Dermis microvascular lymphatic vessel endothelial cell (primary cell): ENCODE data around the gene ZNF383. TPM values are rescaled to one million over a fixed set of nuclear protein-coding genes. Genes with fewer than 3 reads are reported as not detected.
A peak's percentile ranks its signal among the peaks of the same experiment; 100 is the strongest.
"Not testable (repeated sequence)": the region's sequence is repeated elsewhere in the genome, so short reads cannot be mapped to it uniquely, and the experiment has no call there.

Experiments used
- DNase-seq, 2 donors: peaks; one replicate each; pipeline versions ENCODE4 v3.0.0 to v3.0.0-alpha.2; 2010; ENCODE audit warnings: low read depth in 2 of 2
- total RNA-seq: library from RNA; depleted of rRNA; stranded (reverse); fragments of >200 nt; gene quantifications from 2 replicates; pipeline ENCODE4 v1.2.1, GENCODE V29; 2014

Gene ZNF383
- 3.0 and 5.3 TPM in 2 replicates for total RNA-seq

DNA sequence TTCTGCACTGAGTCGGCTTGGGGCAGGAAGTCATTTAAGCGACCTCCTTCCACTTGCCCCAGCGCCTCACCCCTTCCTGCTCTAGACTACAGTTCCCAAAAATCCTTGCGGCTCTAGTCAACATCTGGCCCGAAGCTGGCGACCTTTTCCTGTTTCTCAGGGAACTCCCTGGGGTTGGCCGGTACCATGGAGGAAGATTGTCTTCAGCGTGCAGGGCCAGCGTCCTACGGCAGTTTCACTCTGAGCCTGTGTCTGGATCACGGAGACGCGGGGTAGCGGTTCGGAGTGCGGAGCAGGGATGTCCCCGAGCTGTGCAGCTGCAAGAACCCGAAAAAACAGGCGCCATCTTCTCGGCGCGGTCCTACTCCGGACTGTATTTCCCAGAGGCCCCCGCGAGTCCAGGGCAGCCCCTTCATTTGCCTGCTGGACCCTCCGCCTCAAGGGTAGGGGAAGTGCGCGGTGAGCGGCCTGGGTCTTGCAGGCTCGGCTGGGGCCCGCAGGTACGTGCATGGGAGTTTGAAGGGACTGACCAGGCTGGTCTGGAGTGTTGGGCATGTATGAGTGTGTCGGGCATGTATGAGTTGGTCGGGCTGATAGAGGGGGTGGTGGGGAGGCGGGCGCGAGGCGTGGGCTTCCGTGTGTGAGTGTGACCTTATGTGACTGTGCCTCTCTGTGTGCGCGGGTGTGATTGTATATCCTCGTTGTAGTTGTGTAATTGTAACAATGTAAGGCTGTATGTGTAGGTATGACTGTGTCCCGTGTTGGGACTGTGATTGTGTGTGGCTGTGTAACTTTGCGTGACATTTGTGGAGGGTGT lies at the start of gene ZNF383:
TSS of gene ZNF383 (plus strand) at position 440 of the 817 bp plus-strand sequence. CDS start 12,240 bp downstream, outside the sequence.
- DNase-seq, result peak; percentile 62 to 87

DNA sequence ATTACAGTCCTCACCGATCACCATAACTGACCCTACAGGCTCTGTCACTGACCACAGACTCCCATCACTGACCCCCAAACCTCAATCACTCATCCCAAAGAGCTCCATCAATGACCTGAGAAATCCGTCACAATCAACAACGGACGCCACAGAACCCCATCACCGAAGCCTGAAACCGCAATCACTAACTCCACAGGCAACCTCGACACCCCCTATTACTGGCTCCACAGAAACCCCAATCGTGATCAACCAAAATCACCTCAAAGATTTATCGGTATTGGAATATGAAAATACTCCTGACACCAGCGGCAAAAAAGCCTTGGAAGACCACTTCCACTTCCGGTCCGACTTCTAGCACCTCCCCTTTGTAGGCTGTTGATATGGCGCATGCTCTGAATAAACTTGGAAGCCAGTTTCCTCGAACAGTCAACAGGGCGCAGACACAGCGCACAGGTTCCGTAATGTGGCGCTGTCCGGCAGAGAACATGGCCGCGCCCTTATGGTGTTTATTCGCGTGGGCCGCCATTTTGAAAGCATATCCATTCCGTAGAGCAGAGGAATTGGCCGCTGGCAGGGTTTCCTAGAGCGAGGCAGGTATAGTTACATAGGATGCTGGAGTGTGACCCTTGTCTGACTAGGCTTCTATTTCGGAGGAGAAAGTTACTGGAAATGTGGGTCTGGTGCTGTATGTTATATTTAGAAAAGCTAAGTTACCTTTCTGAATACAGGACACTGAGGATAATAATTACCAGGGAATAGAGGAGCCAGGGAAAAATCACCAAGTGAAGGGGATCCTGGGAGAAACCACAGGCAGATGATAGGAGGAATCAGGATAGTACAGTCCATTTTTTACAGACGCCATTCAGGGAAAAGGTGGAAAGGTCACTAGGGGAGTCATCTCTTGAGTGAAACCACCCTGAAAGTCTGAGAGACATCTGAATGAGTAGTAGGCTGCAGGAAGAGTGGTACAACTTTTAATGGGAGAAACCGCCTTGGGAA lies 45.3 kb upstream of the ZNF383 start, which contains the start of gene ZNF585A:
TSS of gene ZNF585A (minus strand) at position 328 of the 999 bp plus-strand sequence. CDS start 2,785 bp downstream, outside the sequence.
- DNase-seq, result peak; percentile 96 to 98

DNA sequence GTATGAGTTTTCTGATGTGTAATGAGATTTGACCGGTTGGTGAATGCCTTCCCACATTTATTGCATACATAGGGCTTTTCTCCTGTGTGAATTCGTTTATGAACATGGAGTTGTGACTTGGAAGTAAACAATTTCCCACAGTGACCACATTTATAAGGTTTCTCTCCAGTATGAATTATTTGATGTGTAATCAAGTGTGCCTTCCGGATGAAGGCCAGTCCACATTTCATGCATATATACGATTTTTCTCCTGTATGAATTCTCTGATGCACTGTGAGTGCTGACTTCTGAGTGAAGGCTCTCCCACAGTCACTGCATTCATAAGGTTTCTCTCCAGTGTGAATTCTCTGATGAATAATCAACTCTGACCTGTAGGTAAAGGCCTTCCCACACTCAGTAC lies 31.9 kb upstream of the ZNF383 start:
- DNase-seq, result not testable (repeated sequence)

DNA sequence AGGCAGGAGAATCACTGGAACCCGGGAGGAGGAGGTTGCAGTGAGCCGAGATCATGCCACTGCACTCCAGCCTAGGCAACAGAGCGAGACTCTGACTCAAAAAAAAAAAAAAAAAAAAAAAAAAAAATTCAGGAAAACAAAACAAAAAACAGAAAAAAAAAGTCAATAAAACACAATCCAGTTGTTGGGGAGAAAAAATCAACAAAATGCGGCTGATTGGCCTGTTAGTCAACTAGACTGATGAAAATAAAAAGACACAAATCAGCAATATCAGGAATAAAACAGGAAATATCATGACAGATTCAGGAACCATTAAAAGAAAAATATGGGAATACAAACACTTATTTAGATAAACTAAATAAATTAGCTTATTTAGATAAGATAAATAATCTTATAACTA lies 22.8 kb upstream of the ZNF383 start:
- DNase-seq, result not testable (repeated sequence)

DNA sequence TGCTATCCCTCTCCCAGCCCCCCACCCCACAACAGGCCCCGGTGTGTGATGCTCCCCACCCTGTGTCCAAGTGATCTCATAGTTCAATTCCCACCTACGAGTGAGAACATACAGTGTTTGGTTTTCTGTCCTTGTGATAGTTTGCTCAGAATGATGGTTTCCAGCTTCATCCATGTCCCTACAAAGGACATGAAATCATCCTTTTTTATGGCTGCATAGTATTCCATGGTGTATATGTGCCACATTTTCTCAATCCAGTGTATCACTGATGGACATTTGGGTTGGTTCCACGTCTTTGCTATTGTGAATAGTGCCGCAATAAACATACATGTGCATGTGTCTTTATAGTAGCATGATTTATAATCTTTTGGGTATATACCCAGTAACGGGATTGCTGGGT lies 20.9 kb upstream of the ZNF383 start:
- not testable (repeated sequence) for DNase-seq

DNA sequence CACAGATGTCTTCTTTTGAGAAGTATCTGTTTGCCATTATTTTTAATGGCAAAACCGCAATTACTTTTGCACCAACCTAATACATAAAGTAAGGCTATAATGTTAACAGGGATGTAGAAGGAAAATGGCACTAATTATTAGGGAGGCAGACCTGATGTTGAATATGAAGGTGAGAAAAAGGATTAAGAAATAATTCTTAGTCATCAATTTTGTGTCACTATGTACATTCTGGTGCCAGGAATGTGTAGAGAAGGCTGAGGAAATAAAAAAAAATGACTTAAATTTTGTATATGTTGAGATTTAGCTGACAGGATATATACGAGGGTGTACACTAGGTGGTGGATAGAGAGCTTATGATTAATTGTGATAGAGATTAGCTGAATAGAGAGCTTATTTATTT lies 20.2 kb upstream of the ZNF383 start:
- no peak for DNase-seq

DNA sequence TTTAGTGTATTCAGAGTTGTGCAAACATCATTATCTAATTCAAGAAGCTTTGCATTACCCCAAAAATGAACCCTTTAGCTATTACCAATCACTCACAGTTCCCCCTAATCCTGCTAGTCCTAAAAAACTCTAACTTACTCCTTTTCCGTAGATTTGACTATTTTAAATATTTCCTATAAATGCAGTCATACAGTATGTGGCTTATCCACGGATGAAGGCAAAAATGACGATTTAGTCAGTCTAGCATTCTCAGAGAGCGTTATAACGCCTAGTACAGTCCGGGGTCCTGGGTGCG lies 587 bp upstream of the ZNF383 start:
- no peak for DNase-seq

DNA sequence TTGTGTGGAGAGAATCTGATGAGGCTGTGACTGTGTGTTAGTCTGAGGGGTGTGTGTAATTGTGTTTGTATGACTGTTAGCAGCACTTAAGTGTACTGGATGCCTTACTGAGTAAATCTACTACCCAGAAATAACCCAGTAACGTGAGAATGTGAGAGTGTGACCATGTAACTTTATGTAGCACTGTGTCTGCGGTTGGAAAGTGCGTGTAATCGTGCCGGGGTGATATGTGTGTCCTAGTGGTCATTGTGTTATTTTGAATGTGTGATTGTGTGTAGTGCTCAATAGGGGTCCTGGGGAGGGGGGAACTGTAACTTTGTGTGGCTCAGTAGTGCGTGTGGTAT lies 550 bp downstream of the ZNF383 start:
- DNase-seq, result peak in 1 of 2 donors; percentile 34

DNA sequence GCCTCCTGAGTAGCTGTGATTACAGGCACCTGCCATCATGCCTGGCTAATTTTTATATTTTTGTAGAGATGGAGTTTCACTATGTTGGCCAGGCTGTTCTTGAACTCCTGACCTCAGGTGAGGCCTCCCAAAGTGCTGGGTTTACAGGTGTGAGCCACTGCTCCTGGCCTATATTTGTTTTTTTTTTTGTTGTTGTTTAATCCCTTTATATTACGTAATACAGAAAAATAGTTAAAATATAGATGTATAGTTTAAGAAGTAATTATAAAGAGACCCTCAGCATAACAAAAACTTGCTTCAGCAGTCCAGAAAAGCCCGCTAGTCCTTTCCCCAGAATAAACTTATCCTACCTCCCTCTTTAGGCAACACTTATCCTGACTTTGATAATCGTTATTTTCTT lies 2.4 kb downstream of the ZNF383 start:
- no peak for DNase-seq

DNA sequence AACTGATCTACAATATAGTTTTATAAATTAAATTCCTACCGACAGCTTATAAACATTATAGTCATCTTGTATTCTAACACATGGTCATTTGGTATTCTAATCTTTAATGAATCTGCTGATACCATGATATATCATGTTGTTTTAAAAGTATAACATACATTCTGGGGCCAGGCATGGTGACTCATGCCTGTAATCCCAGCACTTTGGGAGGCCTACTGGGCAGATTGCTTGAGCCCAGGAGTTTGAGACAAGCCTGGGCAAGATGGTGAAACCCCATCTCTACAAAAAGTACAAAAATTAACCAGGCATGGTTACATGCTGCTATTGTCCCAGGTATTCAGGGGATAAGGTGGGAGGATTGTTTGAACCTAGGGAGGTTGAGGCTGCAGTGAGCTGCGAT lies 3.1 kb downstream of the ZNF383 start:
- no peak for DNase-seq

DNA sequence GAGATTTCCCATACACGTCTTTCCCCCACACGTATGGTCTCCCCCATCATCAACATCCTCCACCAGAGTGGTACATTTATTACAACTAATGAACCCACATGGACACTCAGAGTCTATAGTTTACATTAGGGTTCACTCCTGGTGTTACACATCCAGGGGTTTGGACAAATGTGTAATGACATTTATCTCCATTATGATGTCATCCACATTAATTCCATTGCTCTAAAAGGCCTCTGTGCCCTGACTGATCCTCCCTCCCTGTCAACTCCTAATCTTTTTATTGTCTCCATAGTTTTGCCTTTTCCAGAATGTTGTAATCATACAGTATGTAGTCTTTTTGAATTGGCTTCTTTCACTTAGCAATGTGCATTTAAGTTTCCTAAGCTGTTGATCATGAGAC lies 8.2 kb downstream of the ZNF383 start:
- no peak for DNase-seq

DNA sequence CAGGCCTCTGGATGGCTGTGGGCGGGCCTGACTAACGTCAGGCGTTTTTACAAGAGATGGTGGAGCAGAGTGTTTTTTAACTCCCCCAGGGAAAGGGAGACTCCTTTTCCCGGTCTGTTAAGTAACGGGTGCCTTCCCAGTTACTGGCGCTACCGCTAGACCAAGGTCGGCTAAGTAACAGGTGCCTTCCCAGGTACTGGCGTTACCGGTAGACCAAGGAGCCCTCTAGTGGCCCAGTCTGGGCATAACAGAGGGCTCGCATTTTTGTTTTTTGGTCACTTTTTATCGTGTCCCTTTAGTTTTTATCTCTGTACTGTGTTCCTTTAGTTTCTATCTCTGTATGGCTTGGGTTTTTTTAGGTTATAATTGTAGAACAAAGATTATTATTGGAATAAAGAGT lies 10.0 kb downstream of the ZNF383 start:
- peak in 1 of 2 donors; percentile 33 for DNase-seq

DNA sequence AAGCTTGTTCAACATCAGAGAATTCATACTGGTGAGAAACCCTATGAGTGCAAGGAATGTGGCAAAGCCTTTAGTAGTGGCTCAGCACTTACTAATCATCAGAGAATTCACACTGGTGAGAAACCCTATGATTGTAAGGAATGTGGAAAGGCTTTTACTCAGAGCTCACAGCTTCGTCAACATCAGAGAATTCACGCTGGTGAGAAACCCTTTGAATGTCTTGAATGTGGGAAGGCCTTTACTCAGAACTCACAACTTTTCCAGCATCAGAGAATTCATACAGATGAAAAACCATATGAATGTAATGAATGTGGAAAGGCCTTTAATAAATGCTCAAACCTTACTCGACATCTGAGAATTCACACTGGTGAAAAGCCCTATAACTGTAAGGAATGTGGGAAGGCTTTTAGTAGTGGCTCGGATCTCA lies 25.2 kb downstream of the ZNF383 start:
- DNase-seq, result no peak

DNA sequence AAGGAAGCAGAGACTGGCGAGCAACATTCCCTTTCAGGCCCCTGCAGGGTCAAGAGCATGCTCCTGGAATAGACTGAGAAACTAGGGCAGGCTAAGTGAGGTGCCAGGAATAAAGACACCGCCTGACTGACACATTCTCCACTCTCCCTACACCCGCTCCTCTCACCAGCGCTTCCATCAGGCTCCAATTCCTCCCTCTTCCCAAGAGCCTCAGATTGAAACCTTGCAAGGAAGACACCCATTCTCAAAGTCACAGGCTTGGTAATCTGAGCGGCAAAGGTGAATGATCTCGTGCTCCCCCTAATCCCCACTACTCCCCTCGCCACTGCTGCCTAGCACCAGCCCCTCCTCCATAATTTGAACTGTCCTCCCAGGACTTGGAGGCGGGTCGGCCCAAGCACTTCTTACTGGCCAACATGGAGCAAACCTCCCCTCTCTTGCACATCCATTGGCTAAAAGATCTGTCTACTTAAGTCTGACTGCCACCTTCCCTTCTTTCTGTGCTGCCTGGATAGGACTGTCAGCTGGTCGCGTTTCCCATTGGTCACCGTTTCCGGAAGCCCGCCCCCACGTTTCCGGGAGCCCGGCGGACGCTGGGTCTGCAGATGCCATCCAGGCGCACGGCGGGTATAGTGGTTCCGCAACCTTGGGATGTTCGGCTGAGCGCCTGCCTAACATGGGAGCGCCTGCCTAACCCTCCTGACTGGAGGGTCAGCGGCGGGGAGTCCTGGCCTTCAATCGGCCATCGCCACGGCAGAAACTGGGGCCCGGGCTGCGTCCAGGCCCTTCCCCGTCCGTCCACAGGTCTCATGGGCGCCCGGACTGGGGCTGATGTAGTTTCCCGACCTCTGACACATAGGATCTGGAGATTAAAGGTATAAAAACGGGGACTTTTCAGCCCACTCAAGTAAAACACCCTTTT lies 33.6 kb downstream of the ZNF383 start:
- peak; percentile 89 to 97 for DNase-seq

DNA sequence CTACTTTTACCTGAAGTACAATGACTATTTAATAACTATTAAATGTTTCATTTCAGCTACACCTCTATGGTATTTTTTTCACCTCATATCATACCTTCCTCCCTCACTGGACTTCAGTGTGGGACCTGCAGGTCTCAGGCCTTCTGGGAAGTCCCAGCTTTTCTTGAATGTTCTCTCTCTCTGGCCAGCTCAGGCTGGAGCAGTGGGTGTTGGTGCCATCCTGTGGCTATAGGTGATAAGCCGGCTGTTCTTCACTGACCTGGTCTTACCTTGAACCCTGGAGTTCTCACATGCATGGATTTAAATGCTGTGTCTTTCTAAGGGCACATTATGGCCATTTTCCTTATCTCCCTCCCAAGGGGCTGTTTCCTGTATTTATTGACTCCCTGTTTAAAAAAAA lies 45.0 kb downstream of the ZNF383 start:
- not testable (repeated sequence) for DNase-seq

DNA sequence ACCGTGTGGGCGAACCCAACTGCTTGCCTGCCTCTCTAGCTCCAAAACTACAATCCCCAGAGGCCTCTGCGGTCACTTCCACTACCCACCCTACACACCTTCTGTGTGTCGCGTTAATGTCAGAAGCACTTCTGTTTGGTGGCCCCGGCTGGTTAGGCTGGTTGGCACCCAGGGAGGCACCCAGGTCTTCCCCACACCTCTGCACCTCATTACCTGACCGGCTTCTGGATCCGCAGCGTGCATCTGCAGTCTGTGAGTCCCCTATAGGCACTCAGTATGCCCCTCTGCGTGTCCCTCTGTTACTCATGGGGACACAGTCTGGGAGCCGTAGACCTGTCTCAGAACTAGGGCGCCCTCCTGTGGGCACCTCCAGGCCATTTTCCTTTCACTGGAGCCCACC lies 49.0 kb downstream of the ZNF383 start:
- not testable (repeated sequence) for DNase-seq

DNA sequence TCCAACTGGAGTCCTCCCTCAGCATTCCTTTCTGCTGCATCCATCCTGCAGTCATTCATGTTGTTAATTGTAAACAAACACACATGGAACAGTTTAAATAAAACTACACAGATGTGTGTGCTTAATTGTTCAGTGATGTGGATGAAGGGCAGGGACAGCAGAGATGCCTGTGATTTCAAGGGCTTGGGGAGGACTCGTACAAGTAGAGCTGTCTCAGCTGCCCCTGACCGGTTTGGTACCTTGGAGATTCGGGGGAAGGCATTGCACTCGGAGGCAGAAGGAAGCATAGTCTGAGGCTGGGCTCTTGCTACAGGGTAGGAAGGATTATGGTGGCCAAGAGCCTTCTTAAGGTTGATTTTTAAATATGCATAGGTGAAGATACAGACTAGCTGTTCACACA lies 49.7 kb downstream of the ZNF383 start:
- not testable (repeated sequence) for DNase-seq

DNA sequence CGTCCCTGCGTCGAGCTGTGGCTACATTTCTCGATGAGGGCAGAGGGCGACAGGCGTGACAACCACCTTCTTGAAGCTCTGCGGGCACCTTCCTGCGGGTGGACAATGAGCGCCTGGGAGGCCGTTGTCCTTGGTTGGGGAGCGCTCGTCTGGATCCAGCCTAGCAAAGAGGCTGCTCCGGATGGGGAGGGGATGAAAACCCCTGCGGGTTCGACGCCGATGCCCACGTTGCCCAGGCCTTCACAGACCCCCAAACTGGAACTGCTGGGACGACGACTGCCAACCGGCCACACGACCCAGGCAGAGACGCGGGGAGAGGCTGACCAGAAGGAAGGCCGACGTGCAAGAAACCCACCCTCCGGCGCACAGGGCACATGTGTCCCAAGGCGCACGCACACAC lies 62.6 kb downstream of the ZNF383 start:
- not testable (repeated sequence) for DNase-seq

DNA sequence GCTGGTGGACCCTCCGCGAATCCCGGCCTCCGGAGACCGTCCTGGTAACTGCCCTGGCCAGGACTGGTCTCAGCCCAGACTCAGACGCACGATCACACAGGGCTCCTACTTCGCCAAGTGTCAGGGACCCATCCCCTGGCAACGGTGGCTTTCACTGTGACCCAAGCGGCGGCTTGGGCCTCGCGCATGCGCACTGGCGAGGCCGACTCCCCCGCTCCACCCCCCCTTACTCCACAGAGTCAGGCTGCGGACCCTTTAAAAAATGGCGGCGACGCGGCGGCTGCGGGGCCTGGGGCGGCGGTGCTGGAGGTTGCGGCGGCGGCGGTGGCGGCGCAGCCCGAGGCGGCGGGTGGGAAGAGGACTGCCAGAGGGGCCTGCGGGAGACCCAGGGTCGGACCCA lies 66.0 kb downstream of the ZNF383 start:
- not testable (repeated sequence) for DNase-seq

DNA sequence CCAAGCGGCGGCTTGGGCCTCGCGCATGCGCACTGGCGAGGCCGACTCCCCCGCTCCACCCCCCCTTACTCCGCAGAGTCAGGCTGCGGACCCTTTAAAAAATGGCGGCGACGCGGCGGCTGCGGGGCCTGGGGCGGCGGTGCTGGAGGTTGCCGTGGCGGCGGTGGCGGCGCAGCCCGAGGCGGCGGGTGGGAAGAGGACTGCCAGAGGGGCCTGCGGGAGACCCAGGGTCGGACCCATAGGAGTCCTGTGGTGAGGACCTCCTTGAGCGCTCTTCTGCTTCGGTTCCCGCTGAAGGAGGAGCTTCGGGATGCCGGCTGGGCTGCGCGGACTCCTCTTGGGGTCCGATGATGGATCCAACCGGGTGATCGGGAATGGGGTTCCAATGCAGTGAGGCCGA lies 71.2 kb downstream of the ZNF383 start:
- DNase-seq, result not testable (repeated sequence)
